T-cell (primary cell): Measurements from ENCODE around the gene CMBL. TPM values are rescaled to one million over a fixed set of nuclear protein-coding genes. Genes with fewer than 3 reads are reported as not detected.

ENCODE experiments used
- ATAC-seq, 4 experiments: fragments of 200-7000 bp in 3 of 4; fragments of 150-1000 bp in 1 of 4; cut with Tn5 transposase; replicated peaks in 1 of 4; 1 replicate in 3 of 4; 2 replicates in 1 of 4; pipeline ENCODE4 v1.10.0; 2021; ENCODE audit warnings: moderate library complexity in 3 of 4, mild to moderate bottlenecking in 2 of 4, moderate number of reproducible peaks in 1 of 4
- CTCF ChIA-PET, 2 donors: fragments of 300-600 bp; sonication (Branson Sonifier 250); formaldehyde crosslinking; loops; one replicate each; lab custom pipeline; 2022; ENCODE audit warnings: antibody characterized with exemption in 2 of 2; lab: Charles Lee
- POLR2A ChIA-PET, 2 donors: fragments of 300-600 bp; sonication (Branson Sonifier 250); formaldehyde crosslinking; loops; one replicate each; lab custom pipeline; 2022; ENCODE audit warnings: antibody characterized with exemption in 2 of 2; lab: Charles Lee
- DNase-seq, 35 experiments: peaks; one replicate each; pipeline versions ENCODE4 v3.0.0 to v3.0.0-alpha.2; 2013 to 2023
- H3K27ac ChIP-seq: one replicate; pipeline ENCODE4 v1.5.1; 2013; ENCODE audit warnings: low read length
- H3K27me3 ChIP-seq, 2 experiments: replicated peaks in 1 of 2; 1 replicate in 1 of 2; 2 replicates in 1 of 2; pipeline versions ENCODE4 v1.6.1 to v1.7.0; 2013; ENCODE audit warnings: low read length in 1 of 2, mixed read lengths in 1 of 2; ENCODE audit not compliant: control insufficient read depth in 2 of 2, insufficient read depth in 2 of 2; ENCODE audit errors: extremely low read depth in 1 of 2
- H3K36me3 ChIP-seq, 2 donors: 1 replicate in 1 of 2; 2 replicates in 1 of 2; pipeline versions ENCODE4 v1.6.1 to v1.7.0; 2013; ENCODE audit warnings: low read length in 1 of 2; ENCODE audit not compliant: control insufficient read depth in 2 of 2, insufficient read depth in 1 of 2; ENCODE audit errors: extremely low read depth in 1 of 2
- H3K4me1 ChIP-seq, 2 experiments: 1 replicate in 1 of 2; 2 replicates in 1 of 2; pipeline versions ENCODE4 v1.6.1 to v1.7.0; 2013; ENCODE audit warnings: low read length in 2 of 2, mixed read lengths in 1 of 2; ENCODE audit not compliant: insufficient read depth in 2 of 2, control insufficient read depth in 1 of 2; ENCODE audit errors: extremely low read depth in 1 of 2
- H3K4me3 ChIP-seq, 2 donors: 1 replicate in 1 of 2; 2 replicates in 1 of 2; pipeline versions ENCODE4 v1.5.1 to v1.7.0; 2013; ENCODE audit warnings: mild to moderate bottlenecking in 2 of 2, low read length in 1 of 2, moderate library complexity in 1 of 2; ENCODE audit not compliant: control insufficient read depth in 1 of 2; ENCODE audit errors: extremely low read depth in 1 of 2
- H3K9me3 ChIP-seq: 2 replicates; pipeline ENCODE4 v1.7.0; 2013
- H3K27ac Mint-ChIP-seq, 2 donors: one replicate each; pipeline ENCODE4 v1.8.0; 2020 to 2021; ENCODE audit warnings: mild to moderate bottlenecking in 2 of 2, mixed read lengths in 2 of 2
- H3K27me3 Mint-ChIP-seq, 2 donors: one replicate each; pipeline ENCODE4 v1.8.0; 2021 to 2022; ENCODE audit warnings: mixed read lengths in 2 of 2
- H3K36me3 Mint-ChIP-seq: one replicate; pipeline ENCODE4 v1.8.0; 2021; ENCODE audit warnings: mixed read lengths
- H3K4me1 Mint-ChIP-seq, 3 donors: one replicate each; pipeline ENCODE4 v1.8.0; 2020 to 2022; ENCODE audit warnings: mixed read lengths in 3 of 3, mild to moderate bottlenecking in 1 of 3
- H3K4me3 Mint-ChIP-seq, 3 donors: one replicate each; pipeline ENCODE4 v1.8.0; 2020 to 2022; ENCODE audit warnings: mild to moderate bottlenecking in 3 of 3, mixed read lengths in 3 of 3, moderate library complexity in 3 of 3
- H3K9me3 Mint-ChIP-seq, 3 donors: one replicate each; pipeline ENCODE4 v1.8.0; 2020 to 2022; ENCODE audit warnings: mixed read lengths in 3 of 3
- WGBS: methylation state at CpG from one replicate; pipeline ENCODE4 v1.1.5; 2013; ENCODE audit warnings: missing lambda C conversion rate; ENCODE audit not compliant: insufficient coverage; 5-methylcytosine and 5-hydroxymethylcytosine counted together
- total RNA-seq, 35 experiments: library from RNA in 6 of 35; stranded (reverse) in 6 of 35; fragments of 120-200 nt in 1 of 35; gene quantifications; one replicate each; pipeline versions ENCODE4 v1.2.1 to v1.2.4 and lab custom pipeline; 2013 to 2026

The CMBL gene
- total RNA-seq, 5 donors from 2014 or later (not counting 1 experiment from before 2014, with no cell fraction given), result 0.19 to 1.2 (median 0.80) TPM

GRCh38 chr5:10261065-10261464 lies 46.6 kb downstream of the CMBL start:
- Histone ChIP-seq H3K4me3 (no peak overlapping the region), H3K4me1 (no peaks in the 10 kb centered on the region), H3K36me3 (peaks cover 18 to 99% of the 10 kb centered on the region in 2 donors), H3K27ac (no peak overlapping the region), H3K27me3 (no peaks in the 10 kb centered on the region), H3K9me3 (no peaks in the 10 kb centered on the region)
- peaks cover 70% of the 10 kb centered on the region for H3K36me3 Mint-ChIP-seq
- H3K4me1 Mint-ChIP-seq, result peaks cover 0 to 9% (median 0%) of the 10 kb centered on the region in 3 donors
- H3K27me3 Mint-ChIP-seq, result no peaks in the 10 kb centered on the region
- H3K27ac Mint-ChIP-seq, result no peak overlapping the region
- ChIA-PET CTCF (no interaction called here), POLR2A (no interaction called here)
- DNase-seq (no peak), ATAC-seq (no peak)
- WGBS, result 95% methylated on average over 7 of the region's 9 CpGs
- H3K4me3 Mint-ChIP-seq, result no peak overlapping the region
- H3K9me3 Mint-ChIP-seq, result no peaks in the 10 kb centered on the region

- no peaks in the 10 kb centered on the region for H3K4me1 ChIP-seq
- 96% methylated on average over 5 of the region's 5 CpGs for WGBS
- H3K27me3 Mint-ChIP-seq, result no peaks in the 10 kb centered on the region
- no peak overlapping the region for H3K27ac ChIP-seq
- no peak for DNase-seq
- H3K4me3 Mint-ChIP-seq, result no peak overlapping the region
- no peak for ATAC-seq
- ChIA-PET POLR2A (no interaction called here), CTCF (interaction anchor here in 1 of 2 donors (0.5 kb wide), 1 partner anchor 333 kb away, joined by 3 read pairs; no protein-coding TSS in a partner anchor)
- no peaks in the 10 kb centered on the region for H3K9me3 ChIP-seq
- H3K4me1 Mint-ChIP-seq, result peaks cover 3 to 10% (median 7%) of the 10 kb centered on the region in 3 donors
- no peaks in the 10 kb centered on the region for H3K9me3 Mint-ChIP-seq
- H3K27ac Mint-ChIP-seq, result peak overlapping the region in 1 of 2 donors; percentile 11
- H3K4me3 ChIP-seq, result no peak overlapping the region
- no peaks in the 10 kb centered on the region for H3K27me3 ChIP-seq
- peaks cover 70% of the 10 kb centered on the region for H3K36me3 Mint-ChIP-seq
- peaks cover 18 to 99% of the 10 kb centered on the region in 2 donors for H3K36me3 ChIP-seq
Observed at GRCh38 chr5:10259899-10260298, 47.8 kb downstream of the CMBL start.

GRCh38 chr5:10257870-10258269 lies 49.8 kb downstream of the CMBL start:
- H3K36me3 ChIP-seq, result peaks cover 16 to 87% of the 10 kb centered on the region in 2 donors
- Mint-ChIP-seq H3K36me3 (peaks cover 62% of the 10 kb centered on the region), H3K4me3 (no peak overlapping the region), H3K27ac (no peak overlapping the region), H3K4me1 (peaks cover 19 to 26% (median 21%) of the 10 kb centered on the region in 3 donors), H3K9me3 (no peaks in the 10 kb centered on the region), H3K27me3 (no peaks in the 10 kb centered on the region)
- ChIA-PET POLR2A (no interaction called here), CTCF (no interaction called here)
- no peak overlapping the region for H3K27ac ChIP-seq
- 83% methylated on average over 6 of the region's 8 CpGs for WGBS
- H3K4me3 ChIP-seq, result no peak overlapping the region
- H3K27me3 ChIP-seq, result no peaks in the 10 kb centered on the region
- DNase-seq (no peak), ATAC-seq (no peak)
- no peaks in the 10 kb centered on the region for H3K9me3 ChIP-seq
- peaks cover 0 to 8% of the 10 kb centered on the region in 2 experiments for H3K4me1 ChIP-seq

- Histone ChIP-seq H3K27me3 (no peaks in the 10 kb centered on the region), H3K36me3 (peaks cover 7 to 55% of the 10 kb centered on the region in 2 donors), H3K4me1 (peaks cover 13 to 30% of the 10 kb centered on the region in 2 experiments), H3K9me3 (no peaks in the 10 kb centered on the region), H3K4me3 (no peak overlapping the region), H3K27ac (no peak overlapping the region)
- ChIA-PET CTCF (interaction anchor here in 1 of 2 donors (0.6 kb wide), 3 partner anchors 14 to 163 kb away, joined by 3 to 8 read pairs (median 4); no protein-coding TSS in a partner anchor), POLR2A (interaction anchor here in 1 of 2 donors (0.9 kb wide), 1 partner anchor 10 kb away, joined by 3 read pairs; no protein-coding TSS in a partner anchor)
- peaks cover 39% of the 10 kb centered on the region for H3K36me3 Mint-ChIP-seq
- no peak overlapping the region for H3K4me3 Mint-ChIP-seq
- H3K27me3 Mint-ChIP-seq, result no peaks in the 10 kb centered on the region
- no peak overlapping the region for H3K27ac Mint-ChIP-seq
- H3K9me3 Mint-ChIP-seq, result no peaks in the 10 kb centered on the region
- ATAC-seq (no peak), DNase-seq (no peak)
- H3K4me1 Mint-ChIP-seq, result peaks cover 36 to 50% (median 38%) of the 10 kb centered on the region in 3 donors
- no CpG with 5 or more reads among the region's 2 CpGs for WGBS
Observed at GRCh38 chr5:10254686-10255085, 53.0 kb downstream of the CMBL start.

GRCh38 chr5:10253390-10253789 lies 54.3 kb downstream of the CMBL start:
- Mint-ChIP-seq H3K27me3 (no peaks in the 10 kb centered on the region), H3K9me3 (no peaks in the 10 kb centered on the region), H3K36me3 (peaks cover 30% of the 10 kb centered on the region), H3K4me1 (peaks cover 42 to 57% (median 44%) of the 10 kb centered on the region in 3 donors), H3K4me3 (no peak overlapping the region), H3K27ac (no peak overlapping the region)
- H3K27ac ChIP-seq, result no peak overlapping the region
- H3K36me3 ChIP-seq, result peaks cover 3 to 42% of the 10 kb centered on the region in 2 donors
- CTCF ChIA-PET, result no interaction called here
- H3K9me3 ChIP-seq, result no peaks in the 10 kb centered on the region
- DNase-seq (no peak), ATAC-seq (no peak)
- POLR2A ChIA-PET, result no interaction called here
- H3K4me3 ChIP-seq, result no peak overlapping the region
- WGBS, result no CpG with 5 or more reads among the region's 3 CpGs
- H3K4me1 ChIP-seq, result peaks cover 21 to 37% of the 10 kb centered on the region in 2 experiments
- no peaks in the 10 kb centered on the region for H3K27me3 ChIP-seq

- DNase-seq (no peak), ATAC-seq (no peak)
- Histone ChIP-seq H3K27ac (no peak overlapping the region), H3K27me3 (no peaks in the 10 kb centered on the region), H3K36me3 (peaks cover 3 to 22% of the 10 kb centered on the region in 2 donors), H3K4me1 (peaks cover 22 to 38% of the 10 kb centered on the region in 2 experiments), H3K4me3 (peak overlapping the region; percentile 99), H3K9me3 (no peaks in the 10 kb centered on the region)
- H3K4me1 Mint-ChIP-seq, result peaks cover 52 to 65% (median 53%) of the 10 kb centered on the region in 3 donors
- peak overlapping the region; percentile 86 to 92 (median 86) for H3K4me3 Mint-ChIP-seq
- WGBS, result no CpG with 5 or more reads among the region's 7 CpGs
- ChIA-PET POLR2A (no interaction called here), CTCF (interaction anchor here in 1 of 2 donors (1.7 kb wide), 1 partner anchor 106 kb away, joined by 4 read pairs; no protein-coding TSS in a partner anchor)
- H3K27ac Mint-ChIP-seq, result peak overlapping the region; percentile 44 to 46
- no peaks in the 10 kb centered on the region for H3K9me3 Mint-ChIP-seq
- peaks cover 22% of the 10 kb centered on the region for H3K36me3 Mint-ChIP-seq
- H3K27me3 Mint-ChIP-seq, result no peaks in the 10 kb centered on the region
Observed at GRCh38 chr5:10251405-10251804, 56.3 kb downstream of the CMBL start.
